ENCODE data around the gene SLC25A42.

DNA sequence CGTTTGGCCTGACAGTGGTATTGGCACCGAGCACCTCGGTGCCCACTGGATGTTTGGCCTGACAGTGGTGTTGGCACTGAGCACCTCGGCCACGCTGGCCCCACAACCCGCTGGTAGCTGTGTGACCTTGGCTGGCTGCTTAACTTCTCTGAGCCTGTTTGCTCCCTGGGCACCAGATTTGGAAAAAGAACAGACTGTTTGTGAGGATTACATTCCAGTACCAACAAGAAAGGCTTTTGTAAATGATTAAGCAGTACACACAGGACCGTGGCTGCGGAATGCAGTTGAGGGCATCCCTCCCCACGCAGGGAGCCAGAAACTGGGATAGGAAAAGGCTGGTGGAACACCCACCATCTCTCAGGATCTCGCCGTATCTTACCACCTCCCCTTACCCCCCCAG lies 31.9 kb downstream of the SLC25A42 start:
- TF ChIP-seq POLR2A (IDR thresholded peaks at IDR 0.05; ENCODE audit: low read length) (no peak), GATA1 (IDR thresholded peaks at IDR 0.05; ENCODE audit: low read depth, low read length) (no peak)
